Muscle layer of duodenum (tissue), 2 donors: ENCODE data around the gene SKIC2.
"Not testable (repeated sequence)": the region's sequence is repeated elsewhere in the genome, so short reads cannot be mapped to it uniquely, and the experiment has no call there.

ENCODE experiments used
- H3K27ac ChIP-seq: one replicate; pipeline ENCODE4 v1.7.0; 2013; ENCODE audit warnings: mild to moderate bottlenecking, low read length
- H3K27me3 ChIP-seq: one replicate; pipeline ENCODE4 v1.7.0; 2013; ENCODE audit warnings: low read depth, mild to moderate bottlenecking, control low read depth, low read length
- H3K36me3 ChIP-seq, 2 donors: one replicate each; pipeline ENCODE4 v1.7.0; 2013; ENCODE audit warnings: low read length in 2 of 2, control low read depth in 1 of 2, mild to moderate bottlenecking in 1 of 2; ENCODE audit not compliant: insufficient read depth in 2 of 2, control insufficient read depth in 1 of 2
- H3K4me1 ChIP-seq, 2 donors: one replicate each; pipeline ENCODE4 v1.7.0; 2013; ENCODE audit warnings: low read length in 2 of 2, mild to moderate bottlenecking in 2 of 2, control low read depth in 1 of 2, moderate library complexity in 1 of 2; ENCODE audit not compliant: insufficient read depth in 2 of 2, control insufficient read depth in 1 of 2
- H3K4me3 ChIP-seq, 2 donors: one replicate each; pipeline ENCODE4 v1.7.0; 2013; ENCODE audit warnings: low read length in 2 of 2, low read depth in 1 of 2, mild to moderate bottlenecking in 1 of 2
- H3K9me3 ChIP-seq, 2 donors: one replicate each; pipeline ENCODE4 v1.7.0; 2013; ENCODE audit warnings: low read length in 2 of 2, control low read depth in 1 of 2, mild to moderate bottlenecking in 1 of 2; ENCODE audit not compliant: control insufficient read depth in 1 of 2
- donor health status: healthy.

The SKIC2 gene

GRCh38 chr6:31958741-31959739, at the start of gene SKIC2, which contains the start of gene NELFE:
Gene SKIC2 (plus strand): TSS chr6:31959175. CDS start chr6:31959193, 18 bp downstream.
Gene NELFE (minus strand): TSS chr6:31958971. CDS start chr6:31958446, 525 bp downstream.
- Histone ChIP-seq H3K4me1 (peaks cover 14 to 21% of the 10 kb centered on the region in 2 donors), H3K27me3 (no peaks in the 10 kb centered on the region), H3K36me3 (peaks cover 59 to 65% of the 10 kb centered on the region in 2 donors), H3K4me3 (peak within 1 kb of the TSS; percentile 87 to 97), H3K9me3 (no peaks in the 10 kb centered on the region), H3K27ac (peak within 1 kb of the TSS; percentile 95)

- H3K9me3 ChIP-seq, H3K27me3 ChIP-seq, H3K4me1 ChIP-seq, H3K36me3 ChIP-seq, H3K4me3 ChIP-seq, H3K27ac ChIP-seq: not testable (repeated sequence)
Observed at GRCh38 chr6:31909298-31909697, 49.7 kb upstream of the SKIC2 start.

GRCh38 chr6:31911826-31912585, 47.0 kb upstream of the SKIC2 start:
- H3K9me3 ChIP-seq: no peaks in the 10 kb centered on the region
- H3K36me3 ChIP-seq: no peaks in the 10 kb centered on the region
- H3K27ac ChIP-seq: no peak overlapping the region
- no peaks in the 10 kb centered on the region for H3K4me1 ChIP-seq
- H3K4me3 ChIP-seq: no peak overlapping the region
- no peaks in the 10 kb centered on the region for H3K27me3 ChIP-seq

GRCh38 chr6:31915351-31915750, 43.6 kb upstream of the SKIC2 start:
- Histone ChIP-seq H3K27ac (no peak overlapping the region), H3K4me1 (no peaks in the 10 kb centered on the region), H3K9me3 (no peaks in the 10 kb centered on the region), H3K27me3 (no peaks in the 10 kb centered on the region), H3K36me3 (no peaks in the 10 kb centered on the region), H3K4me3 (no peak overlapping the region)

GRCh38 chr6:31915756-31916155, 43.2 kb upstream of the SKIC2 start:
- Histone ChIP-seq H3K9me3 (no peaks in the 10 kb centered on the region), H3K36me3 (no peaks in the 10 kb centered on the region), H3K4me3 (no peak overlapping the region), H3K27ac (no peak overlapping the region), H3K27me3 (no peaks in the 10 kb centered on the region), H3K4me1 (no peaks in the 10 kb centered on the region)

GRCh38 chr6:31918069-31918720, 40.8 kb upstream of the SKIC2 start:
- Histone ChIP-seq H3K9me3 (no peaks in the 10 kb centered on the region), H3K36me3 (no peaks in the 10 kb centered on the region), H3K4me1 (no peaks in the 10 kb centered on the region), H3K4me3 (no peak overlapping the region), H3K27me3 (no peaks in the 10 kb centered on the region), H3K27ac (no peak overlapping the region)

- no peaks in the 10 kb centered on the region for H3K27me3 ChIP-seq
- no peak overlapping the region for H3K27ac ChIP-seq
- H3K4me3 ChIP-seq: no peak overlapping the region
- no peaks in the 10 kb centered on the region for H3K36me3 ChIP-seq
- H3K9me3 ChIP-seq: no peaks in the 10 kb centered on the region
- H3K4me1 ChIP-seq: no peaks in the 10 kb centered on the region
Observed at GRCh38 chr6:31919624-31920303, 39.2 kb upstream of the SKIC2 start.

- H3K36me3 ChIP-seq: no peaks in the 10 kb centered on the region
- no peaks in the 10 kb centered on the region for H3K27me3 ChIP-seq
- no peak overlapping the region for H3K27ac ChIP-seq
- no peaks in the 10 kb centered on the region for H3K9me3 ChIP-seq
- no peak overlapping the region for H3K4me3 ChIP-seq
- H3K4me1 ChIP-seq: no peaks in the 10 kb centered on the region
Observed at GRCh38 chr6:31920811-31921210, 38.2 kb upstream of the SKIC2 start.

- H3K27me3 ChIP-seq: no peaks in the 10 kb centered on the region
- no peaks in the 10 kb centered on the region for H3K36me3 ChIP-seq
- H3K4me1 ChIP-seq: no peaks in the 10 kb centered on the region
- no peaks in the 10 kb centered on the region for H3K9me3 ChIP-seq
- H3K4me3 ChIP-seq: no peak overlapping the region
- no peak overlapping the region for H3K27ac ChIP-seq
Observed at GRCh38 chr6:31922942-31923341, 36.0 kb upstream of the SKIC2 start.

- no peaks in the 10 kb centered on the region for H3K36me3 ChIP-seq
- peak within 1 kb of the TSS; percentile 9 to 49 for H3K4me3 ChIP-seq
- H3K27me3 ChIP-seq: no peaks in the 10 kb centered on the region
- peak within 1 kb of the TSS; percentile 43 for H3K27ac ChIP-seq
- H3K9me3 ChIP-seq: no peaks in the 10 kb centered on the region
- no peaks in the 10 kb centered on the region for H3K4me1 ChIP-seq
Observed at GRCh38 chr6:31927242-31927862, 31.6 kb upstream of the SKIC2 start, which contains the start of gene C2. Gene C2 (plus strand): TSS chr6:31927717. CDS start chr6:31927753, 36 bp downstream.
